Measurements from ENCODE around the gene TSPAN8. TPM values are rescaled to one million over a fixed set of nuclear protein-coding genes. Genes with fewer than 3 reads are reported as not detected.
A peak's percentile ranks its signal among the peaks of the same experiment; 100 is the strongest.

The TSPAN8 gene
- total and polyA plus RNA-seq, 11 donors = 0.23 to 1.5 (median 0.27) TPM; not detected in 6

DNA sequence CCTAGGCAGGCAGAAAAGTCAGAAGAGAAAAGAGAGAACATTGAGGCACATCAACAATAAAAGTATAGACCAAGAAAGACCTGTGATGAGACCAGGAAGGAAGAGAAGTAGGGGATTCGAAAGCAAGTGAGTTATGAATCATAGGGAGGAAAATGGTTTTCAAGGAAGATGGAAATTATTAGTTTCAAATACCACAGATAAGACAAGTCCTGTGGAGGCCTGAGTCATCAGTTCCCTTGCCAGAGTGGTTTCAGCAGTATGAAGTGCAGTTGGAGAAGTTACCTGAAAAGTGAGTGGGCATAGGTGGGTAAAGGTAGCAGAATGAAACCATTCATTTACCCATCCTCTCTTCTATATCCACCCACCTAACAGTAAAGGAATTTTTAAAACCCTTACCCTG lies 25.2 kb upstream of the TSPAN8 start:
- Histone ChIP-seq H3K27ac (no peak overlapping the region), H3K4me1 (no peaks in the 10 kb centered on the region), H3K36me3 (no peaks in the 10 kb centered on the region), H3K4me3 (no peak overlapping the region), H3K9me3 (no peaks in the 10 kb centered on the region), H3K27me3 (no peaks in the 10 kb centered on the region)
- 32 to 61% (median 53%) methylated on average over 1 of the region's 1 CpG for WGBS, 4 donors
- TF ChIP-seq CTCF (IDR thresholded peaks at IDR 0.05) (no peak), POLR2A (IDR thresholded peaks at IDR 0.05) (no peak)
- peak in 2 of 4 donors; percentile 44 to 58 for ATAC-seq
- DNase-seq = no peak
- intact Hi-C loops (cut with DNase I) = no loop called here

GRCh38 chr12:71178162-71178561 lies 20.4 kb upstream of the TSPAN8 start:
- DNase-seq (no peak), ATAC-seq (no peak)
- intact Hi-C loops (cut with DNase I) = no loop called here
- no peaks in the 10 kb centered on the region for H3K9me3 ChIP-seq
- no peak overlapping the region for H3K27ac ChIP-seq
- H3K36me3 ChIP-seq = no peaks in the 10 kb centered on the region
- TF ChIP-seq POLR2A (IDR thresholded peaks at IDR 0.05) (no peak), CTCF (IDR thresholded peaks at IDR 0.05) (no peak)
- no peaks in the 10 kb centered on the region for H3K4me1 ChIP-seq
- H3K4me3 ChIP-seq = no peak overlapping the region
- no peaks in the 10 kb centered on the region for H3K27me3 ChIP-seq

- intact Hi-C loops (cut with DNase I) = no loop called here
These were observed 17.0 kb upstream of the TSPAN8 start for GRCh38 chr12:71174825-71175224.

GRCh38 chr12:71174146-71174545 lies 16.3 kb upstream of the TSPAN8 start:
- H3K4me1 ChIP-seq = no peaks in the 10 kb centered on the region
- DNase-seq (no peak), ATAC-seq (no peak)
- no peaks in the 10 kb centered on the region for H3K36me3 ChIP-seq
- no peak overlapping the region for H3K27ac ChIP-seq
- H3K4me3 ChIP-seq = no peak overlapping the region
- no peaks in the 10 kb centered on the region for H3K9me3 ChIP-seq
- H3K27me3 ChIP-seq = no peaks in the 10 kb centered on the region
- WGBS, 4 donors = 37 to 59% (median 48%) methylated on average over 1 of the region's 1 CpG
- TF ChIP-seq CTCF (IDR thresholded peaks at IDR 0.05) (no peak), POLR2A (IDR thresholded peaks at IDR 0.05) (no peak)
- intact Hi-C loops (cut with DNase I) = no loop called here

More at GRCh38 chr12:71174825-71175224, 17.0 kb upstream of the TSPAN8 start:
- no peaks in the 10 kb centered on the region for H3K4me1 ChIP-seq
- no peak overlapping the region for H3K4me3 ChIP-seq
- no peaks in the 10 kb centered on the region for H3K9me3 ChIP-seq
- H3K27ac ChIP-seq = no peak overlapping the region
- TF ChIP-seq POLR2A (IDR thresholded peaks at IDR 0.05) = no peak
- TF ChIP-seq CTCF (IDR thresholded peaks at IDR 0.05) = no peak
- no peaks in the 10 kb centered on the region for H3K27me3 ChIP-seq
- H3K36me3 ChIP-seq = no peaks in the 10 kb centered on the region
- no peak for DNase-seq
- ATAC-seq = no peak

Data from heart left ventricle (tissue), 16 donors.